Endodermal cell (in vitro differentiated cells): Measurements from ENCODE around the gene GPSM1. TPM values are rescaled to one million over a fixed set of nuclear protein-coding genes. Genes with fewer than 3 reads are reported as not detected.

ENCODE experiments used
- DNase-seq: peaks from one replicate; pipeline ENCODE4 v3.0.0-alpha.2; 2017
- H3K27ac ChIP-seq: 2 replicates; pipeline ENCODE4 v1.5.1; 2013; ENCODE audit warnings: mild to moderate bottlenecking, low read depth, low read length, moderate library complexity
- H3K27me3 ChIP-seq: 2 replicates; pipeline ENCODE4 v1.6.1; 2013; ENCODE audit warnings: mild to moderate bottlenecking, low read length, moderate library complexity; ENCODE audit not compliant: insufficient read depth, control insufficient read depth, poor library complexity, severe bottlenecking
- H3K36me3 ChIP-seq: 2 replicates; pipeline ENCODE4 v1.7.0; 2013; ENCODE audit warnings: mild to moderate bottlenecking, low read length, moderate library complexity; ENCODE audit not compliant: control insufficient read depth, insufficient read depth
- H3K4me1 ChIP-seq: one replicate; pipeline ENCODE4 v1.7.0; 2013; ENCODE audit warnings: low read length; ENCODE audit not compliant: control insufficient read depth, insufficient read depth
- H3K4me3 ChIP-seq: 2 replicates; pipeline ENCODE4 v1.5.1; 2013; ENCODE audit warnings: mild to moderate bottlenecking, low read length, moderate library complexity
- H3K9ac ChIP-seq: 2 replicates; pipeline ENCODE4 v1.6.1; 2013; ENCODE audit warnings: mild to moderate bottlenecking, low read length, moderate library complexity; ENCODE audit not compliant: poor library complexity, severe bottlenecking; ENCODE audit errors: extremely low read depth
- H3K9me3 ChIP-seq: 2 replicates; pipeline ENCODE4 v1.6.1; 2013; ENCODE audit warnings: mild to moderate bottlenecking, low read length, moderate library complexity; ENCODE audit not compliant: control insufficient read depth
- H3K27ac Mint-ChIP-seq: 2 replicates; pipeline ENCODE4 v1.8.0; 2020; ENCODE audit warnings: mixed read lengths
- H3K27me3 Mint-ChIP-seq: 2 replicates; pipeline ENCODE4 v1.8.0; 2021; ENCODE audit warnings: mild to moderate bottlenecking, mixed read lengths; ENCODE audit not compliant: insufficient read depth
- H3K36me3 Mint-ChIP-seq: 2 replicates; pipeline ENCODE4 v1.8.0; 2020; ENCODE audit warnings: low read depth, mixed read lengths
- H3K4me1 Mint-ChIP-seq: 2 replicates; pipeline ENCODE4 v1.8.0; 2020; ENCODE audit warnings: mixed read lengths
- H3K4me3 Mint-ChIP-seq: 2 replicates; pipeline ENCODE4 v1.8.0; 2020; ENCODE audit warnings: mild to moderate bottlenecking, moderate library complexity, mixed read lengths
- H3K9me3 Mint-ChIP-seq: 2 replicates; pipeline ENCODE4 v1.8.0; 2020; ENCODE audit warnings: mild to moderate bottlenecking, mixed read lengths
- WGBS, 2 experiments: methylation state at CpG; one replicate each; pipeline versions ENCODE4 v1.1.5 to v1.1.7; 2013; ENCODE audit warnings: missing lambda C conversion rate in 2 of 2, mixed read lengths in 1 of 2; ENCODE audit not compliant: insufficient coverage in 1 of 2, insufficient read length in 1 of 2; 5-methylcytosine and 5-hydroxymethylcytosine counted together
- total RNA-seq, 2 donors: library from RNA; stranded (reverse); fragmentation: NEBNext Ultra II Directional in 1 of 2; extraction: Animal tissue kit (Norgen Biotek cat#: 25700) in 1 of 2; gene quantifications; 2 replicates in 1 of 2; 3 replicates in 1 of 2; pipeline ENCODE4 v1.2.1, GENCODE V29; 2021
- TF ChIP-seq, protein P1 (sequence below): fragments of 200-600 bp; sonication (generic); conservative IDR thresholded peaks from 2 replicates; pipeline ENCODE4 v1.5.0; 2021; ENCODE audit warnings: antibody characterized with exemption, mild to moderate bottlenecking

Gene GPSM1
- total RNA-seq, 2 donors from 2014 or later: 37.2 to 38.6 TPM

DNA sequence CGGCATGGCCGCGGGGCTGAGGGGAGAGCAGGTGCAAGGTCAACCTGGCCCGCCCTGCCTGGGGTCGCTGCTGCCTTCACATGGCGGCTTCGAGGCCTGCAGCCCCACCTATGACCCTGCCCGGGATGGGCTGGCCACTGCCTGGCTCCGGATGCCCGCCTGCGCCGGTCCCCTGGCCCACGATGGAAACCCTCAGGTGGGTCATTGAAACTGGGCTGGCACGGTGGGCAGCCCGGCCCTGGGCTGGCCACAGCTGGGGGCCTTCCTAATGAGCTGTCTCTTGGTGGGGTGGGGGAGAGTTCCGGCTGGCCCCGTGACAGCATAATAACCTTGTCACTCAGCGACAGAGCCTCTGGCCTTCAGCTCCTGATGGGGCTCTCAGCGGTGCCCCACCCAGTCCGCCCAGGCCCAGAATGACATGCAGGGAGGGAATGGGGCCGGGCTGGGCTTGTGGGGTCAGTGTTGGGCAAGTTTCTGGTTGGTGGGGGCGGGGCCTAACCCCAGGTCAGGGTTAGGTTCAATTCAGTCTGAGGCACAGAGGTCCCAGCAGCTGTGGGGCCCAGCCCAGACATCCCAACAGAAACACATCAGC lies 23.4 kb upstream of the GPSM1 start, which contains the start of gene CCDC187:
CCDC187 (minus strand) TSS at position 270 of the 592 bp plus-strand sequence; CDS start at position 6, 264 bp downstream.
- Histone ChIP-seq H3K36me3 (no peaks in the 10 kb centered on the region), H3K27me3 (no peaks in the 10 kb centered on the region), H3K4me3 (no peak within 1 kb of the TSS), H3K4me1 (no peaks in the 10 kb centered on the region), H3K9me3 (no peaks in the 10 kb centered on the region), H3K27ac (no peak within 1 kb of the TSS), H3K9ac (no peak within 1 kb of the TSS)
- H3K4me3 Mint-ChIP-seq: no peak within 1 kb of the TSS
- DNase-seq: peak; percentile 44
- no peak within 1 kb of the TSS for H3K27ac Mint-ChIP-seq
- no peaks in the 10 kb centered on the region for H3K36me3 Mint-ChIP-seq
- no peaks in the 10 kb centered on the region for H3K9me3 Mint-ChIP-seq
- no peaks in the 10 kb centered on the region for H3K4me1 Mint-ChIP-seq
- no peaks in the 10 kb centered on the region for H3K27me3 Mint-ChIP-seq
- TF ChIP-seq, protein P1, sequence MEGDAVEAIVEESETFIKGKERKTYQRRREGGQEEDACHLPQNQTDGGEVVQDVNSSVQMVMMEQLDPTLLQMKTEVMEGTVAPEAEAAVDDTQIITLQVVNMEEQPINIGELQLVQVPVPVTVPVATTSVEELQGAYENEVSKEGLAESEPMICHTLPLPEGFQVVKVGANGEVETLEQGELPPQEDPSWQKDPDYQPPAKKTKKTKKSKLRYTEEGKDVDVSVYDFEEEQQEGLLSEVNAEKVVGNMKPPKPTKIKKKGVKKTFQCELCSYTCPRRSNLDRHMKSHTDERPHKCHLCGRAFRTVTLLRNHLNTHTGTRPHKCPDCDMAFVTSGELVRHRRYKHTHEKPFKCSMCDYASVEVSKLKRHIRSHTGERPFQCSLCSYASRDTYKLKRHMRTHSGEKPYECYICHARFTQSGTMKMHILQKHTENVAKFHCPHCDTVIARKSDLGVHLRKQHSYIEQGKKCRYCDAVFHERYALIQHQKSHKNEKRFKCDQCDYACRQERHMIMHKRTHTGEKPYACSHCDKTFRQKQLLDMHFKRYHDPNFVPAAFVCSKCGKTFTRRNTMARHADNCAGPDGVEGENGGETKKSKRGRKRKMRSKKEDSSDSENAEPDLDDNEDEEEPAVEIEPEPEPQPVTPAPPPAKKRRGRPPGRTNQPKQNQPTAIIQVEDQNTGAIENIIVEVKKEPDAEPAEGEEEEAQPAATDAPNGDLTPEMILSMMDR: no peak
- WGBS, 2 experiments: 90 to 98% methylated on average over 8 to 22 of the region's 22 CpGs

DNA sequence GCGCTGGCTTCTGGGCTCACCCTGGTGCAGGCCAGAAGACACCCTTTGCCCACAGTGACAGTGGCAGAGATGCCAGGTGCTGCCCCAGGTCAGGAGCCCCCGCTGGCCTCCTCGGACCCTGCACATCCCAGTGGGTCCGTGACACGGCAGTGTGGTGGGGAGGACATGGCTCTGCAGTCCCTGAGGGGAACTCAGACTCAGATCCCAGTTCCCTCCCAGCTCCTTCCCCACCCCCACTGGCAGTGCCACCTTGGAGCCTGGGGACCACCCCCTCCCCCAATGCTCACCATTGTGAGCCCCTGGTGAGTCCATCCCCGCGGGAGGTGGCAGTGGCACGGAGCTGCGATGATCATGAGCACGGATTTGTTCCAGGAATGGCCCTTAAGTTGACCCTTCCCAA lies 22.9 kb upstream of the GPSM1 start:
- H3K4me1 ChIP-seq: no peaks in the 10 kb centered on the region
- no peak overlapping the region for H3K27ac ChIP-seq
- no peaks in the 10 kb centered on the region for H3K27me3 ChIP-seq
- Mint-ChIP-seq H3K9me3 (no peaks in the 10 kb centered on the region), H3K4me3 (no peak overlapping the region), H3K27ac (no peak overlapping the region), H3K4me1 (no peaks in the 10 kb centered on the region), H3K27me3 (no peaks in the 10 kb centered on the region), H3K36me3 (no peaks in the 10 kb centered on the region)
- no peaks in the 10 kb centered on the region for H3K36me3 ChIP-seq
- 87 to 92% methylated on average over 6 to 10 of the region's 10 CpGs for WGBS, 2 experiments
- no peak overlapping the region for H3K9ac ChIP-seq
- H3K9me3 ChIP-seq: no peaks in the 10 kb centered on the region
- TF ChIP-seq, protein P1: no peak
- no peak overlapping the region for H3K4me3 ChIP-seq
- DNase-seq: no peak

DNA sequence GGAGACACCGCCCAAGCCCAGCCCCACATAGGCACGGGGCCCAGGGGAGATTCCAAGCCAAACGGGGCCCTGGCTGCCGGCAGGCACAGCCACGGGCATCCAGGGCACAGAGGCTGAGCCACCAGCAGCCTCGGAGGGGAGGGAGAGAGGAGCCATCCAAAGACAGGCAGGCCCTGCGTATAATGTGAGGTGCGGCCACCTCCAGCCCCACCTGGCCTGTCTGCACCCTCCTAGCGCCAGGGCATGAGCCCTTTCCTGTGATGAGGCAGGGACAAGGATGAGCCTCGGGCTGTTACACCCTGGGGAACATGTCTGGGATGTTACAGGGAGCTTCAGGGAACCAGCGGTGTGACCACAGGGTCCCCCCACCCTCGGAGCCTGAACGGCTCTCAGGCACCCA lies 22.4 kb upstream of the GPSM1 start:
- Histone ChIP-seq H3K27ac (peak overlapping the region; percentile 64), H3K27me3 (no peaks in the 10 kb centered on the region), H3K36me3 (no peaks in the 10 kb centered on the region), H3K9me3 (no peaks in the 10 kb centered on the region), H3K4me1 (no peaks in the 10 kb centered on the region), H3K4me3 (no peak overlapping the region), H3K9ac (no peak overlapping the region)
- Mint-ChIP-seq H3K9me3 (no peaks in the 10 kb centered on the region), H3K4me1 (no peaks in the 10 kb centered on the region), H3K36me3 (no peaks in the 10 kb centered on the region), H3K4me3 (no peak overlapping the region), H3K27me3 (no peaks in the 10 kb centered on the region), H3K27ac (no peak overlapping the region)
- DNase-seq: no peak
- 89 to 95% methylated on average over 9 to 13 of the region's 13 CpGs for WGBS, 2 experiments
- TF ChIP-seq, protein P1: no peak
